ENCODE results near the gene CHRNA1.

DNA sequence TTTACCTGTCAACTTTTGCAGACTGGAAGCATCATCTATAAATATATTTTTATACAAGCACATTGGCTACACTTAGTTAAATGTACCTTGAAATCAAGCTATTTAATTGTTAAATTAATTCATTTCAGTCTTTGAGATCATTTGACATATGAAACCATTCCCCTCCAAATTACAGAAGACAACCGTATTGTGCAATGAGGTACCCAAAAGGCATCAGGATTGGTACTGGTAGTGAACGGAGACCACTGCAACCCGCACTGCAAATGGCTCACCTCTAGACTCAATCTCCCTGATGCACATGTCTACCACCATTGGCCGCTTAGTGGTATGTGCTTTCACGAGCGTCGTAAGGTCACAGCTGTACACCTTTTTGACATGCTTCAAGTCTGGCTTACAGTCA lies 47.8 kb upstream of the CHRNA1 start:
- no peak for TF ChIP-seq EGR1 (IDR thresholded peaks at IDR 0.05; ENCODE audit: low read depth)
- TF ChIP-seq CEBPB (IDR thresholded peaks at IDR 0.05; ENCODE audit: low read depth), result no peak
- TF ChIP-seq CTCF (IDR thresholded peaks at IDR 0.05 in 2 of 3, conservative IDR thresholded peaks at IDR 0.05 in 1 of 3; ENCODE audit: borderline replicate concordance in 1 of 3, insufficient read depth in 1 of 3, low read depth in 2 of 3, low read length in 2 of 3), result no peak
- TF ChIP-seq FOSL1 (IDR thresholded peaks at IDR 0.05; ENCODE audit: low read depth), result no peak
- TF ChIP-seq POLR2A (IDR thresholded peaks at IDR 0.05; ENCODE audit: borderline replicate concordance, extremely low read depth, insufficient read depth, insufficient read length), result no peak
- TF ChIP-seq ZNF274 (IDR thresholded peaks at IDR 0.05; ENCODE audit: low read depth, low read length), result no peak
- no peak for TF ChIP-seq SRF (IDR thresholded peaks at IDR 0.05; ENCODE audit: low read depth)
- no peak for TF ChIP-seq SIN3A (IDR thresholded peaks at IDR 0.05; ENCODE audit: low read depth)
- TF ChIP-seq, protein P1, sequence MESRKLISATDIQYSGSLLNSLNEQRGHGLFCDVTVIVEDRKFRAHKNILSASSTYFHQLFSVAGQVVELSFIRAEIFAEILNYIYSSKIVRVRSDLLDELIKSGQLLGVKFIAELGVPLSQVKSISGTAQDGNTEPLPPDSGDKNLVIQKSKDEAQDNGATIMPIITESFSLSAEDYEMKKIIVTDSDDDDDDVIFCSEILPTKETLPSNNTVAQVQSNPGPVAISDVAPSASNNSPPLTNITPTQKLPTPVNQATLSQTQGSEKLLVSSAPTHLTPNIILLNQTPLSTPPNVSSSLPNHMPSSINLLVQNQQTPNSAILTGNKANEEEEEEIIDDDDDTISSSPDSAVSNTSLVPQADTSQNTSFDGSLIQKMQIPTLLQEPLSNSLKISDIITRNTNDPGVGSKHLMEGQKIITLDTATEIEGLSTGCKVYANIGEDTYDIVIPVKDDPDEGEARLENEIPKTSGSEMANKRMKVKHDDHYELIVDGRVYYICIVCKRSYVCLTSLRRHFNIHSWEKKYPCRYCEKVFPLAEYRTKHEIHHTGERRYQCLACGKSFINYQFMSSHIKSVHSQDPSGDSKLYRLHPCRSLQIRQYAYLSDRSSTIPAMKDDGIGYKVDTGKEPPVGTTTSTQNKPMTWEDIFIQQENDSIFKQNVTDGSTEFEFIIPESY (IDR thresholded peaks at IDR 0.05; ENCODE audit: extremely low read depth, insufficient replicate concordance, low read length), result no peak
